GM12878 (cell line): ENCODE measurements around the gene OR10G3. TPM values are rescaled to one million over a fixed set of nuclear protein-coding genes. Genes with fewer than 3 reads are reported as not detected.

Experiments used
- ATAC-seq: fragments of 200-7000 bp; cut with Tn5 transposase; 3 replicates; pipeline ENCODE4 v1.9.1; 2020; ENCODE audit warnings: mild to moderate bottlenecking, moderate library complexity
- BruUV-seq: library from RNA; stranded (reverse); fragments of 400-500 nt; replicated peaks from 2 replicates; lab custom pipeline; 2021; lab: Mats Ljungman, UMichigan
- CTCF ChIA-PET: fragments of 300-600 bp; sonication (Branson Sonifier 250); formaldehyde crosslinking; extraction: SDS; loops from one replicate; lab custom pipeline; 2021; ENCODE audit warnings: inconsistent platforms; lab: Yijun Ruan, JAX
- POLR2A ChIA-PET: fragments of 350-600 bp; formaldehyde crosslinking; extraction: SDS; loops from one replicate; lab custom pipeline; 2021; ENCODE audit warnings: inconsistent platforms; lab: Charles Lee
- RAD21 ChIA-PET: fragments of 300-600 bp; sonication (Branson Sonifier 250); formaldehyde crosslinking; loops from one replicate; lab custom pipeline; 2023; ENCODE audit warnings: antibody characterized with exemption; ENCODE audit not compliant: unreplicated experiment; lab: Charles Lee
- SMC1A ChIA-PET: fragments of 300-600 bp; sonication (Branson Sonifier 250); formaldehyde crosslinking; loops from one replicate; lab custom pipeline; 2023; ENCODE audit not compliant: unreplicated experiment, uncharacterized antibody; lab: Charles Lee
- DNase-seq: peaks from one replicate; pipeline ENCODE4 v3.0.0-alpha.2; 2011; ENCODE audit warnings: low read depth, low spot score
- FAIRE-seq: peaks from 3 replicates; lab custom pipeline; 2011; peaks lifted over from hg19 to GRCh38; lab: Jason Lieb, UNC
- H2AFZ ChIP-seq: 2 replicates; pipeline ENCODE4 v1.6.0; 2011; ENCODE audit warnings: low read depth, low read length, control low read depth; ENCODE audit not compliant: control insufficient read depth
- H3K27ac ChIP-seq: 2 replicates; pipeline ENCODE4 v1.5.1; 2011; ENCODE audit warnings: control low read depth; ENCODE audit not compliant: control insufficient read depth, insufficient read depth
- H3K27me3 ChIP-seq, 2 experiments: replicated peaks in 1 of 2; 2 replicates each; pipeline versions ENCODE4 v1.6.0 to v1.6.1; 2011; ENCODE audit warnings: low read length in 1 of 2; ENCODE audit not compliant: control insufficient read depth in 2 of 2, insufficient read depth in 2 of 2
- H3K36me3 ChIP-seq, 2 experiments: 2 replicates each; pipeline ENCODE4 v1.5.1; 2011; ENCODE audit warnings: low read length in 1 of 2; ENCODE audit not compliant: control insufficient read depth in 2 of 2, insufficient read depth in 2 of 2
- H3K4me1 ChIP-seq: 2 replicates; pipeline ENCODE4 v1.6.1; 2011; ENCODE audit warnings: mild to moderate bottlenecking, low read length, moderate library complexity, mixed read lengths; ENCODE audit not compliant: control insufficient read depth, insufficient read depth
- H3K4me2 ChIP-seq: 2 replicates; pipeline ENCODE4 v1.6.0; 2011; ENCODE audit warnings: control low read depth; ENCODE audit not compliant: control insufficient read depth, insufficient read depth
- H3K4me3 ChIP-seq: fragments of 200-600 bp; sonication (generic); 2 replicates; pipeline ENCODE4 v1.5.1; 2016
- H3K79me2 ChIP-seq: 2 replicates; pipeline ENCODE4 v1.6.0; 2011; ENCODE audit warnings: low read length; ENCODE audit not compliant: control insufficient read depth, insufficient read depth
- H3K9ac ChIP-seq: 2 replicates; pipeline ENCODE4 v1.8.0; 2011; ENCODE audit warnings: low read length, control low read depth, mixed read lengths; ENCODE audit not compliant: control insufficient read depth, insufficient read depth
- H3K9me3 ChIP-seq: replicated peaks from 3 replicates; pipeline ENCODE4 v1.5.1; 2011; ENCODE audit warnings: mild to moderate bottlenecking, low read length; ENCODE audit not compliant: control insufficient read depth, insufficient read depth
- H4K20me1 ChIP-seq: 2 replicates; pipeline ENCODE4 v1.6.0; 2011; ENCODE audit not compliant: control insufficient read depth, insufficient read depth
- BACH1 ChIP-seq: fragments of 450-650 bp; IDR thresholded peaks from 2 replicates; pipeline ENCODE4 v1.6.1; 2017; ENCODE audit warnings: mild to moderate bottlenecking, borderline replicate concordance
- HDAC2 ChIP-seq: fragments of 200-600 bp; sonication (generic); IDR thresholded peaks from 2 replicates; pipeline ENCODE4 v1.6.1; 2017
- MEF2B ChIP-seq: fragments of 450-650 bp; IDR thresholded peaks from 2 replicates; pipeline ENCODE4 v1.6.1; 2018; ENCODE audit warnings: mild to moderate bottlenecking, moderate library complexity; ENCODE audit not compliant: partially characterized antibody, poor library complexity, severe bottlenecking
- MTA2 ChIP-seq: fragments of 450-650 bp; IDR thresholded peaks from 2 replicates; pipeline ENCODE4 v1.6.1; 2016; ENCODE audit warnings: low read depth, mild to moderate bottlenecking, moderate library complexity
- NR2C1 ChIP-seq: fragments of 450-650 bp; IDR thresholded peaks from 2 replicates; pipeline ENCODE4 v1.6.1; 2017; ENCODE audit warnings: antibody characterized with exemption, mild to moderate bottlenecking, moderate library complexity
- NR2F1 ChIP-seq: fragments of 450-650 bp; conservative IDR thresholded peaks from 2 replicates; pipeline ENCODE4 v1.6.1; 2017; ENCODE audit warnings: mild to moderate bottlenecking
- RB1 ChIP-seq: fragments of 450-650 bp; formaldehyde crosslinking; IDR thresholded peaks from 2 replicates; pipeline ENCODE4 v1.6.1; 2017; ENCODE audit warnings: mild to moderate bottlenecking, borderline replicate concordance
- RUNX3 ChIP-seq: IDR thresholded peaks from 2 replicates; pipeline ENCODE4 v1.6.1; 2012; ENCODE audit warnings: low read length, inconsistent platforms
- SRF ChIP-seq, 2 experiments: IDR thresholded peaks; 2 replicates each; pipeline ENCODE4 v1.6.1; 2011; ENCODE audit warnings: low read depth in 2 of 2, low read length in 2 of 2, mild to moderate bottlenecking in 1 of 2, moderate library complexity in 1 of 2
- STAT1 ChIP-seq: fragments of 450-650 bp; conservative IDR thresholded peaks from 2 replicates; pipeline ENCODE4 v1.6.1; 2014; ENCODE audit warnings: antibody characterized with exemption, mild to moderate bottlenecking
- STAT3 ChIP-seq: IDR thresholded peaks from 2 replicates; pipeline ENCODE4 v1.6.1; 2011; ENCODE audit warnings: low read depth, low read length, improper control_type of control experiment
- SUPT20H ChIP-seq: IDR thresholded peaks from 2 replicates; pipeline ENCODE4 v1.6.1; 2011; ENCODE audit warnings: low read depth, mild to moderate bottlenecking, low read length, moderate library complexity, borderline replicate concordance; ENCODE audit not compliant: control insufficient read depth
- TAF1 ChIP-seq: IDR thresholded peaks from 2 replicates; pipeline ENCODE4 v1.6.1; 2011; ENCODE audit warnings: mild to moderate bottlenecking, low read depth, low read length, borderline replicate concordance
- TCF12 ChIP-seq: IDR thresholded peaks from 2 replicates; pipeline ENCODE4 v1.6.1; 2011; ENCODE audit warnings: low read depth, mild to moderate bottlenecking, low read length
- ZSCAN29 ChIP-seq: fragments of 450-650 bp; IDR thresholded peaks from 2 replicates; pipeline ENCODE4 v1.6.1; 2017; ENCODE audit warnings: mild to moderate bottlenecking, moderate library complexity
- WGBS: methylation state at CpG from one replicate; pipeline ENCODE4 v1.1.6; 2016; ENCODE audit warnings: low lambda C conversion rate; ENCODE audit not compliant: insufficient replicate concordance, insufficient coverage; ENCODE audit errors: missing lambda C conversion rate; 5-methylcytosine and 5-hydroxymethylcytosine counted together
- in situ Hi-C: fragments of 300-500 bp; cut with MboI; formaldehyde crosslinking; loops from 9 replicates; pipeline ENCODE4 v1.14.3; 2018; ENCODE audit warnings: mixed read lengths
- intact Hi-C: fragments of 100-400 bp; cut with micrococcal nuclease; formaldehyde crosslinking; loops from one replicate; pipeline ENCODE4 v1.14.2; 2022; ENCODE audit not compliant: unreplicated experiment
- polyA plus RNA-seq, 11 experiments: library from polyadenylated mRNA; depleted of rRNA in 4 of 11; unstranded in 6 of 11; stranded (reverse) in 5 of 11; fragments of >200 nt; fragmentation: Nextera tagmentation in 4 of 11; fragmentation: Illumina TruSeq in 1 of 11; extraction: Ambion mirVana in 4 of 11; extraction: Trizol in 1 of 11; gene quantifications; 1 replicate in 1 of 11; 2 replicates in 10 of 11; pipeline versions ENCODE4 v1.2.1 to v1.2.3, GENCODE V29; 2011 to 2016; ENCODE audit warnings: inconsistent platforms in 2 of 11, missing spikeins in 2 of 11, low read depth in 1 of 11
- total RNA-seq, 4 experiments: library from RNA; depleted of rRNA in 3 of 4; stranded (reverse); fragments of >200 nt in 3 of 4; fragmentation: Illumina TruSeq in 1 of 4; extraction: Trizol in 1 of 4; gene quantifications; 2 replicates each; pipeline versions ENCODE4 v1.2.1 to v1.2.3, GENCODE V29; 2013 to 2021
- TF ChIP-seq, protein P1 (sequence below): fragments of 450-650 bp; IDR thresholded peaks from 2 replicates; pipeline ENCODE4 v1.6.1; 2017; ENCODE audit warnings: mild to moderate bottlenecking, low read depth, inconsistent platforms; ENCODE audit not compliant: poor library complexity, severe bottlenecking
- TF ChIP-seq, protein P2 (sequence below): IDR thresholded peaks from 2 replicates; pipeline ENCODE4 v1.6.1; 2011; ENCODE audit warnings: low read depth, mild to moderate bottlenecking, low read length, moderate library complexity, borderline replicate concordance; ENCODE audit errors: extremely low read depth
- TF ChIP-seq, protein P3 (sequence below): fragments of 450-650 bp; IDR thresholded peaks from 2 replicates; pipeline ENCODE4 v1.6.1; 2017; ENCODE audit warnings: antibody characterized with exemption, mild to moderate bottlenecking, moderate library complexity
- TF ChIP-seq, protein P4 (sequence below), 3 experiments: IDR thresholded peaks in 2 of 3; conservative IDR thresholded peaks in 1 of 3; 2 replicates each; pipeline ENCODE4 v1.5.1; 2011; ENCODE audit warnings: low read depth in 3 of 3, low read length in 3 of 3, mild to moderate bottlenecking in 3 of 3, control low read depth in 2 of 3, moderate library complexity in 2 of 3, inconsistent platforms in 1 of 3, mixed read lengths in 1 of 3; ENCODE audit not compliant: control insufficient read depth in 2 of 3, insufficient read depth in 1 of 3; ENCODE audit errors: extremely low read depth in 1 of 3

Gene OR10G3
- total and polyA plus RNA-seq, 10 of the 15 experiments (the other 5 are each of a cell fraction or from before 2014, with no cell fraction given) = not detected

DNA sequence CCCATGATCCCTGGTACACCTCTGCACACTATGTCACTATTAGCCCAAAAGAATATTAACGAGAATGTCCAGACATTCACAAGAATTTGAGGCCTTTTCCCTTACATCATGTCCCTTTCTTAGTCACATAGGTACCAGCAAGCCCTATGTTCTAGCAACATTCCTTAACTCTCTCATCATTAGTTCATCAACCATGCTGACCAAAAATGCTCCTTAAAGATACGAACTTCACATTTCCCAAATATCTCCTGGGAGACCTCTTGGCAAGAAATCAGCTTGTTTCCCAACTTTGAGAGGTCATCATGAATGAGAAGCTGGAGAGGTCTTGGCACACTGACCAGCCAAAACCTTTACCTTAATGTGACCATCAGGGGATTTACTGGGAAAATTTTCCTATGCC, 58.4 kb downstream of the OR10G3 start:
- Histone ChIP-seq H2AFZ (no peak overlapping the region), H3K9ac (no peak overlapping the region), H3K9me3 (no peaks in the 10 kb centered on the region), H3K27ac (no peak overlapping the region), H4K20me1 (no peaks in the 10 kb centered on the region), H3K27me3 (no peaks in the 10 kb centered on the region), H3K79me2 (no peaks in the 10 kb centered on the region), H3K4me3 (no peak overlapping the region), H3K4me2 (no peak overlapping the region), H3K4me1 (peaks cover 1% of the 10 kb centered on the region), H3K36me3 (no peaks in the 10 kb centered on the region)
- RAD21 ChIA-PET = interaction anchor here (3.1 kb wide), 1 partner anchor 23 kb away, joined by 10 read pairs; no protein-coding TSS in a partner anchor
- DNase-seq (no peak), FAIRE-seq (no peak), ATAC-seq (no peak)
- CTCF ChIA-PET = interaction anchor here (4.5 kb wide), 1 partner anchor 23 kb away, joined by 22 read pairs; no protein-coding TSS in a partner anchor
- 29% methylated on average over 2 of the region's 2 CpGs for WGBS
- POLR2A ChIA-PET = no interaction called here
- BruUV-seq = no TSS peak
- intact Hi-C loops = no loop called here
- in situ Hi-C loops = no loop called here
- SMC1A ChIA-PET = interaction anchor here (1.0 to 2.2 kb wide), 3 partner anchors 10 to 24 kb away, joined by 3 to 12 read pairs (median 4); partner anchors contain the start of gene METTL3
- TF ChIP-seq, protein P1, sequence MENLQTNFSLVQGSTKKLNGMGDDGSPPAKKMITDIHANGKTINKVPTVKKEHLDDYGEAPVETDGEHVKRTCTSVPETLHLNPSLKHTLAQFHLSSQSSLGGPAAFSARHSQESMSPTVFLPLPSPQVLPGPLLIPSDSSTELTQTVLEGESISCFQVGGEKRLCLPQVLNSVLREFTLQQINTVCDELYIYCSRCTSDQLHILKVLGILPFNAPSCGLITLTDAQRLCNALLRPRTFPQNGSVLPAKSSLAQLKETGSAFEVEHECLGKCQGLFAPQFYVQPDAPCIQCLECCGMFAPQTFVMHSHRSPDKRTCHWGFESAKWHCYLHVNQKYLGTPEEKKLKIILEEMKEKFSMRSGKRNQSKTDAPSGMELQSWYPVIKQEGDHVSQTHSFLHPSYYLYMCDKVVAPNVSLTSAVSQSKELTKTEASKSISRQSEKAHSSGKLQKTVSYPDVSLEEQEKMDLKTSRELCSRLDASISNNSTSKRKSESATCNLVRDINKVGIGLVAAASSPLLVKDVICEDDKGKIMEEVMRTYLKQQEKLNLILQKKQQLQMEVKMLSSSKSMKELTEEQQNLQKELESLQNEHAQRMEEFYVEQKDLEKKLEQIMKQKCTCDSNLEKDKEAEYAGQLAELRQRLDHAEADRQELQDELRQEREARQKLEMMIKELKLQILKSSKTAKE = no peak
- TF ChIP-seq RUNX3 (no peak), SUPT20H (no peak), STAT3 (no peak), MEF2B (no peak), TCF12 (no peak), SRF (IDR thresholded peaks at IDR 0.05; ENCODE audit: low read depth in 2 of 2, low read length in 2 of 2) (no peak), HDAC2 (no peak), ZSCAN29 (no peak), TAF1 (no peak), MTA2 (no peak), NR2C1 (no peak), STAT1 (no peak), NR2F1 (no peak), RB1 (no peak), BACH1 (no peak)
- TF ChIP-seq, protein P2, sequence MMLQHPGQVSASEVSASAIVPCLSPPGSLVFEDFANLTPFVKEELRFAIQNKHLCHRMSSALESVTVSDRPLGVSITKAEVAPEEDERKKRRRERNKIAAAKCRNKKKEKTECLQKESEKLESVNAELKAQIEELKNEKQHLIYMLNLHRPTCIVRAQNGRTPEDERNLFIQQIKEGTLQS = no peak
- TF ChIP-seq, protein P3, sequence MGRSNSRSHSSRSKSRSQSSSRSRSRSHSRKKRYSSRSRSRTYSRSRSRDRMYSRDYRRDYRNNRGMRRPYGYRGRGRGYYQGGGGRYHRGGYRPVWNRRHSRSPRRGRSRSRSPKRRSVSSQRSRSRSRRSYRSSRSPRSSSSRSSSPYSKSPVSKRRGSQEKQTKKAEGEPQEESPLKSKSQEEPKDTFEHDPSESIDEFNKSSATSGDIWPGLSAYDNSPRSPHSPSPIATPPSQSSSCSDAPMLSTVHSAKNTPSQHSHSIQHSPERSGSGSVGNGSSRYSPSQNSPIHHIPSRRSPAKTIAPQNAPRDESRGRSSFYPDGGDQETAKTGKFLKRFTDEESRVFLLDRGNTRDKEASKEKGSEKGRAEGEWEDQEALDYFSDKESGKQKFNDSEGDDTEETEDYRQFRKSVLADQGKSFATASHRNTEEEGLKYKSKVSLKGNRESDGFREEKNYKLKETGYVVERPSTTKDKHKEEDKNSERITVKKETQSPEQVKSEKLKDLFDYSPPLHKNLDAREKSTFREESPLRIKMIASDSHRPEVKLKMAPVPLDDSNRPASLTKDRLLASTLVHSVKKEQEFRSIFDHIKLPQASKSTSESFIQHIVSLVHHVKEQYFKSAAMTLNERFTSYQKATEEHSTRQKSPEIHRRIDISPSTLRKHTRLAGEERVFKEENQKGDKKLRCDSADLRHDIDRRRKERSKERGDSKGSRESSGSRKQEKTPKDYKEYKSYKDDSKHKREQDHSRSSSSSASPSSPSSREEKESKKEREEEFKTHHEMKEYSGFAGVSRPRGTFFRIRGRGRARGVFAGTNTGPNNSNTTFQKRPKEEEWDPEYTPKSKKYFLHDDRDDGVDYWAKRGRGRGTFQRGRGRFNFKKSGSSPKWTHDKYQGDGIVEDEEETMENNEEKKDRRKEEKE = no peak
- TF ChIP-seq, protein P4, sequence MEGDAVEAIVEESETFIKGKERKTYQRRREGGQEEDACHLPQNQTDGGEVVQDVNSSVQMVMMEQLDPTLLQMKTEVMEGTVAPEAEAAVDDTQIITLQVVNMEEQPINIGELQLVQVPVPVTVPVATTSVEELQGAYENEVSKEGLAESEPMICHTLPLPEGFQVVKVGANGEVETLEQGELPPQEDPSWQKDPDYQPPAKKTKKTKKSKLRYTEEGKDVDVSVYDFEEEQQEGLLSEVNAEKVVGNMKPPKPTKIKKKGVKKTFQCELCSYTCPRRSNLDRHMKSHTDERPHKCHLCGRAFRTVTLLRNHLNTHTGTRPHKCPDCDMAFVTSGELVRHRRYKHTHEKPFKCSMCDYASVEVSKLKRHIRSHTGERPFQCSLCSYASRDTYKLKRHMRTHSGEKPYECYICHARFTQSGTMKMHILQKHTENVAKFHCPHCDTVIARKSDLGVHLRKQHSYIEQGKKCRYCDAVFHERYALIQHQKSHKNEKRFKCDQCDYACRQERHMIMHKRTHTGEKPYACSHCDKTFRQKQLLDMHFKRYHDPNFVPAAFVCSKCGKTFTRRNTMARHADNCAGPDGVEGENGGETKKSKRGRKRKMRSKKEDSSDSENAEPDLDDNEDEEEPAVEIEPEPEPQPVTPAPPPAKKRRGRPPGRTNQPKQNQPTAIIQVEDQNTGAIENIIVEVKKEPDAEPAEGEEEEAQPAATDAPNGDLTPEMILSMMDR (IDR thresholded peaks at IDR 0.05 in 2 of 3, conservative IDR thresholded peaks at IDR 0.05 in 1 of 3; ENCODE audit: control insufficient read depth in 2 of 3, extremely low read depth in 1 of 3, insufficient read depth in 1 of 3, low read depth in 3 of 3, low read length in 3 of 3) = no peak
